PC-3 (cell line): ENCODE results near the gene TAF5L.

Experiments used
- CTCF ChIP-seq: fragments of 300-600 bp; sonication (generic); conservative IDR thresholded peaks from 2 replicates; pipeline ENCODE4 v1.5.1; 2017; ENCODE audit warnings: antibody characterized with exemption, low read depth, mild to moderate bottlenecking, low read length
- EZH2 ChIP-seq: fragments of 300-600 bp; sonication (generic); IDR thresholded peaks from one replicate; pipeline ENCODE4 v1.6.1; 2017; ENCODE audit warnings: antibody characterized with exemption, mild to moderate bottlenecking, low read length; ENCODE audit not compliant: unreplicated experiment
- EZH2phosphoT487 ChIP-seq: fragments of 300-600 bp; sonication (generic); IDR thresholded peaks from 2 replicates; pipeline ENCODE4 v1.6.1; 2018; ENCODE audit warnings: mild to moderate bottlenecking, antibody characterized with exemption, low read length, borderline replicate concordance

GRCh38 chr1:229657993-229658755 is 32.3 kb upstream of the TAF5L start:
- TF ChIP-seq CTCF (no peak), EZH2phosphoT487 (no peak), EZH2 (no peak)
